ENCODE results near the gene CHI3L1.

The CHI3L1 gene

GRCh38 chr1:203167913-203168200, 18.6 kb downstream of the CHI3L1 start:
- DNase-seq: no peak

- no peak for DNase-seq
Observed at GRCh38 chr1:203167026-203167912, 19.2 kb downstream of the CHI3L1 start.

GRCh38 chr1:203166192-203166940, 20.1 kb downstream of the CHI3L1 start:
- DNase-seq: no peak

GRCh38 chr1:203165800-203166161, 20.7 kb downstream of the CHI3L1 start:
- DNase-seq: no peak

GRCh38 chr1:203165101-203165799, 21.3 kb downstream of the CHI3L1 start:
- no peak for DNase-seq

GRCh38 chr1:203163891-203164635, 22.4 kb downstream of the CHI3L1 start:
- no peak for DNase-seq

- no peak for DNase-seq
Observed at GRCh38 chr1:203162403-203162802, 24.1 kb downstream of the CHI3L1 start.

GRCh38 chr1:203161703-203162102, 24.8 kb downstream of the CHI3L1 start:
- no peak for DNase-seq

- DNase-seq: no peak
Observed at GRCh38 chr1:203161175-203161574, 25.3 kb downstream of the CHI3L1 start.

- DNase-seq: no peak
Observed at GRCh38 chr1:203159844-203160243, 26.7 kb downstream of the CHI3L1 start.

GRCh38 chr1:203158960-203159665, 27.4 kb downstream of the CHI3L1 start:
- no peak for DNase-seq

- DNase-seq: no peak
Observed at GRCh38 chr1:203158423-203158822, 28.1 kb downstream of the CHI3L1 start.

- no peak for DNase-seq
Observed at GRCh38 chr1:203156280-203156679, 30.2 kb downstream of the CHI3L1 start.

- DNase-seq: no peak
Observed at GRCh38 chr1:203153989-203154821, 32.3 kb downstream of the CHI3L1 start.

GRCh38 chr1:203153051-203153988, 33.2 kb downstream of the CHI3L1 start:
- DNase-seq: no peak

- DNase-seq: no peak
Observed at GRCh38 chr1:203152158-203153034, 34.1 kb downstream of the CHI3L1 start.

GRCh38 chr1:203151362-203152157, 34.9 kb downstream of the CHI3L1 start:
- DNase-seq: no peak

Measured in NCI-H1436 treated with DMSO at 0.1 percent for 48 hours (cell line).